Fibroblast of skin of left biceps (primary cell): ENCODE results near the gene IRAK1BP1.
"Not testable (repeated sequence)": the region's sequence is repeated elsewhere in the genome, so short reads cannot be mapped to it uniquely, and the experiment has no call there.

Experiments
- DNase-seq, 2 experiments: peaks; one replicate each; pipeline ENCODE4 v3.0.0-alpha.2; 2013; ENCODE audit warnings: low read depth in 2 of 2

Gene IRAK1BP1

GRCh38 chr6:78889901-78890300, 22.6 kb downstream of the IRAK1BP1 start:
- DNase-seq = not testable (repeated sequence)

DNA sequence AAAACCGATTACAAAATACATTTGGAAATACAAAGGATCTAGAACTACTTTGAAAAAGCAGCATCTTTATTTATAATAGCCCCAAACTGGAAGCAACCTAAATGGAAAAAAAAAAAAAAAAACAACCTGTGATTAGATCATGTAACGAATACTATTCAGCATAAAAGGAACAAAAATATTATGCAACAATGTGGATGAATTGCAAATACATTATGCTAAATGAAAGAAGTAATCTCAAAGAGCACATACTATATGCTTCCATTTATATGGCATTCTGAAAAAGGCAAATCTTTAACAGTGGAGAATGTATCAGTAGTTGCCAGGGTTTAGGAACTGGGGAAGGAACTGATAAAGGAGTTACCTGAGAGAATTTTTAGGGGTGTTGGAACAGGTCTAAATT, 28.9 kb downstream of the IRAK1BP1 start:
- DNase-seq = no peak

DNA sequence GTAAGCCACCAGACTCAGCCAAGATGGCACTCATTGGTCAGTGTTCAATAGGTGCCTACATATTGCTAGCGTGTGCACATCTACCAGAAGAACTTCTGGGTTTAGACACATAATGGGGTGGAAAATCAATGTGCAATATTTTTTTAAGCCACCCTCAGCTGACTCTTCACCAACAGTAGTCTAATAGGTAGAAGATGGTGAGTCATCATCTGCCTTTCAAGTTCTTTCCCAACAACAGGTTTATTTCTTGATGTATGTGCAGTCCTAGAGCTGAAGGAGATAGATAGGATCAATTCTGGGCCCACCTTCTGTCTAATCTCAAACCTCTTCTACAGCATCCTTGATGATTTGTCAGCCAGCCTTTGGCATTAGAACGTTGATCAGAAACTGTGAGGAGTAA, 41.3 kb downstream of the IRAK1BP1 start:
- DNase-seq = no peak

GRCh38 chr6:78909391-78909790, 42.0 kb downstream of the IRAK1BP1 start:
- peak; percentile 76 to 80 for DNase-seq

GRCh38 chr6:78910010-78910409, 42.7 kb downstream of the IRAK1BP1 start:
- DNase-seq = no peak

GRCh38 chr6:78910591-78911171, 43.3 kb downstream of the IRAK1BP1 start:
- DNase-seq = no peak

DNA sequence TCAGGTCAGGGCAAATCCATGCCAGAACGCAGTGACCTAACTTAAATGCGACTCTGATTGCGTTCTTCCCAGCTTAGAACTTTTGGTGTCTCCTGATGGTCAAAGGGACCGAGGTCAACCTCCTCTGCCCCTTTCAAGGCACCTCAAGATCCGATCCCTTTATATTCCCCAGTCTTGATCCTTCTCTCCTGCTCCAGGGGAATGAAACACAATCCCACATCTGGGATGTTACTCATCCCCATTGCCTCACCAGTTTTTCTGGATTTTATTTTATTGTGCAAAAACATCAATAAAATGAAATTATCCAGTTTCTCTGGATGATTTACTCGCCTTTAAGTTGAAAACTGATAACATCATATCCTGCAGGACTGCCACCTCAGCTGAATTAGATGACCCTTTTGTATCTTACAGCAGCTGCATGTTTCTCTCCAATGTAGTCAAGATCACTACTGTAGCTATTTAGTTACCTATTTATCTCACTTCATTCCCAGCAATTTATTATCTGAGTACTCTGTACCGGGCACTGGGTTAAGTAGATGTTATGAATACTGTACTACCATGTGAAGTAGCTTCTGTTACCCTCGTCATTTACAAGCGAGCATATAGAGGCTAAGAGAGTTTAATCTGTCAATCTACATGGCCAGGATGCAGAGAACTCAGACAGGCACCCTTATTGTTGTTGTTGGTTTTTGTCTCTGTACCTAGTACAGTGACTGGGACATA, 44.0 kb downstream of the IRAK1BP1 start:
- DNase-seq = no peak

DNA sequence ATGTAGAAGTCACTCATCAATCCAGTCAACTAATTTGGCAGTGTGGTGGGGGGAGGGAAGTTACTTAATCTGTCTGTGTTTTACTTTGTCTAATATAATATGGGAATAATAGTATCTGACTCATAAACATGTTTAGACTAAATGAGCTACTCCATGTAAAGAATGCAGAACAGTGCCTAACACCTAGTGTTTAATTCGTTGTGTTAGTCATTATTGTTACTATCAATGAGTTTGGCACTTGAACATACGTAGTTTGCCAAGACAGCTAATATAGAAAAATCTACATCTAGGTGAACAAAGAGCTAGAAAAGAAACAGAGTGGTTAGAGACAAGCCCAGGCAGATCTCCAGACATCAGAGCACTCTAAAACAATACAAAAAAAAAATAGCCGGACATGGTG, 49.1 kb downstream of the IRAK1BP1 start:
- DNase-seq = no peak

- no peak for DNase-seq
Observed at GRCh38 chr6:78917788-78918187, 50.4 kb downstream of the IRAK1BP1 start.

- not testable (repeated sequence) for DNase-seq
Observed at GRCh38 chr6:78921168-78921567, 53.8 kb downstream of the IRAK1BP1 start.

GRCh38 chr6:78925317-78925716, 58.0 kb downstream of the IRAK1BP1 start:
- DNase-seq = no peak

DNA sequence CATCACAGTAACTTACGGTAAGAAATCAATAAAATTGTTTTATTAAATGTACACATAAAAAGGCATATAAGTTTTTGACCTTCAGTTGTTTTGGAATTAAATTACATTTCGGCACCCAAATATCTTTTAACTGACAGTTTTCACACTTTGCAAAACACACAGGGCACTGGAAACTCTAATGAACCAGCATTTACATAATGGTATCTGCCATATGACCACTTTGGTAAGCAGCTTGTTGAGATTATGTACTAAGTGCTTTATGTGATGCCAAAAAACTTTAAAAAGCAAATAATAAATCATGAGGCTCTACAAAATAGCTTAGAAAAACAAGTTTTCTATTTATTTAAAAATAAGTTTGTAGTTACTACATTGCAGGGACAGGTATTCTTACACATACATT, 68.2 kb downstream of the IRAK1BP1 start:
- no peak for DNase-seq

GRCh38 chr6:78936515-78936914, 69.2 kb downstream of the IRAK1BP1 start:
- DNase-seq = no peak

- DNase-seq = peak in 1 of 2 experiments; percentile 5
Observed at GRCh38 chr6:78942446-78942845, 75.1 kb downstream of the IRAK1BP1 start.

GRCh38 chr6:78947529-78947928, 80.2 kb downstream of the IRAK1BP1 start:
- no peak for DNase-seq

DNA sequence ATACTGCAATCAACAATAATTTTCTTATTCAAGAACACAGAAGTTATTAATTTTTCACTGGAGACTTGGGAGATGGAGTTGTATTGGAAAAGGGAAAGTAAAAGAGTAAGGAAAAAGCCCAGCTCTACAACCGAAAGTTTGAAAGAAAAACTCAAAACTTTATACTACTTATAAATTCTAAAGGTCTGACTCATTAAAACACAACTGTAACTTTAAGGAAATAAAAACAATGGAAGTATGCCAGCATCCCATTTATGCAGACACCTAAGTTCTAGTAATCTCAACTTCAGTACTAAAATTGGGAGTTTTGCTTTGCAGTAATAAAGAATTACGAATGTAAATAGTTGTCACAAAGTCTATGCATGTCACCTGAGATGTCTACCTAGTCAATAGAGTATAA, 80.6 kb downstream of the IRAK1BP1 start:
- DNase-seq = no peak

GRCh38 chr6:78948785-78949184, 81.4 kb downstream of the IRAK1BP1 start:
- no peak for DNase-seq

DNA sequence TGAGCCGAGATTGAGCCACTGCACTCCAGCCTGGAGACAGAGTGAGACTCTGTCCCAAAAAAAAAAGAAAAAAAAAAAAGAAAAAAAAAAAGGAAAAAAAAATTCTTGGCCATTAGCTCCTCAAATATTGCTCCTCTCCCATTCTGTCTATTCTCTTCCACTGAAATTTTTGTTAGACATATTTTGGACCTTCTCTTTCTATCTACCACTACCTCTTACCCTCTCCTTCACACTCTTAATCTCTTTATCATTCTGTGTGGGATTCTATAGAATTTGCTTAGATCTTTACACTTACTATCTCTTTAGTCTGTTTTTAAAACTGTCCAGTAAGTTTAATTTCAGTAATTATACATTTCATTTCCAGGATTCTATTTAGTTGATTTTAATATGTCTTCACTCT, 85.0 kb downstream of the IRAK1BP1 start:
- no peak for DNase-seq
